ENCODE measurements around the gene VEGFB. TPM values are rescaled to one million over a fixed set of nuclear protein-coding genes. Genes with fewer than 3 reads are reported as not detected.

Gene VEGFB
- total and polyA plus RNA-seq, 2 of the 8 experiments (the other 6 are each of a cell fraction or from before 2014, with no cell fraction given), result 9.3 to 49.6 TPM

GRCh38 chr11:64252003-64252872 lies 17.9 kb downstream of the VEGFB start:
- peak overlapping the region; percentile 27 for H4K5ac ChIP-seq (ENCODE audit: insufficient read length, low read depth, low read length)
- H4K8ac ChIP-seq (ENCODE audit: extremely low read depth, insufficient read depth, low read length), result no peak overlapping the region
- H3K4me3 ChIP-seq (ENCODE audit: extremely low read depth in 1 of 4, insufficient read depth in 2 of 4, low read depth in 3 of 4, low read length in 4 of 4), result peak overlapping the region; percentile 73 to 86 (median 76)
- H3K23ac ChIP-seq (ENCODE audit: insufficient read length), result no peak overlapping the region
- H3K36me3 ChIP-seq (ENCODE audit: control insufficient read depth in 2 of 4, insufficient read depth in 4 of 4, low read length in 3 of 4), result peaks cover 8 to 28% (median 17%) of the 10 kb centered on the region in 4 experiments
- ChIA-PET POLR2A (ENCODE audit: partially characterized antibody) (interaction anchor here (0.9 to 13.1 kb wide), 13 partner anchors 10 to 1411 kb away, joined by 3 to 352 read pairs (median 9); partner anchors contain the start of genes DNAJC4, ESRRA, FKBP2 and NUDT22), CTCF (ENCODE audit: partially characterized antibody) (interaction anchor here (0.6 to 10.0 kb wide), 18 partner anchors 14 to 1660 kb away, joined by 3 to 102 read pairs (median 6); partner anchors contain the start of genes CATSPERZ, FERMT3, NUDT22 and TRPT1)
- H2BK15ac ChIP-seq (ENCODE audit: low read length), result no peak overlapping the region
- DNase-seq (ENCODE audit: low read depth in 1 of 2, low spot score in 2 of 2) (peak in 1 of 2 experiments; percentile 68), FAIRE-seq (no peak)
- peaks cover 6 to 17% of the 10 kb centered on the region in 2 experiments for H4K20me1 ChIP-seq (replicated peaks in 1 of 2; ENCODE audit: control insufficient read depth in 1 of 2, insufficient read depth in 2 of 2, low read length in 2 of 2)
- H3K27me3 ChIP-seq (replicated peaks in 1 of 4; ENCODE audit: control insufficient read depth in 3 of 4, extremely low read depth in 1 of 4, insufficient read depth in 3 of 4, low read length in 3 of 4), result no peaks in the 10 kb centered on the region
- H3K4ac ChIP-seq (replicated peaks; ENCODE audit: insufficient read length, low read depth, low read length), result no peak overlapping the region
- H2AK5ac ChIP-seq (ENCODE audit: low read depth, low read length), result no peak overlapping the region
- no peak overlapping the region for H3K14ac ChIP-seq (ENCODE audit: insufficient read length)
- WGBS, 2 experiments (ENCODE audit: extremely low coverage in 1 of 2, insufficient coverage in 1 of 2, insufficient read length in 1 of 2, insufficient replicate concordance in 2 of 2, low coverage in 1 of 2, low lambda C conversion rate in 2 of 2, missing lambda C conversion rate in 1 of 2), result 5% methylated on average over 16 of the region's 23 CpGs; no CpG with 5 or more reads in 1 of the 2 experiments
- no peaks in the 10 kb centered on the region for H3K9me3 ChIP-seq (ENCODE audit: insufficient read depth in 2 of 2, low read depth in 1 of 2, low read length in 1 of 2)
- H4K91ac ChIP-seq (replicated peaks; ENCODE audit: insufficient read length, low read length), result peak overlapping the region; percentile 31
- peaks cover 10% of the 10 kb centered on the region; the same call in 1 of the 2 replicates for H3K23me2 ChIP-seq (ENCODE audit: low read depth, low read length)
- H3K79me1 ChIP-seq (ENCODE audit: low read depth, low read length), result peaks cover 2% of the 10 kb centered on the region; the same call in 1 of the 2 replicates
- peak overlapping the region; percentile 9 for H3K56ac ChIP-seq (replicated peaks; ENCODE audit: insufficient read length, low read depth, low read length)
- no peak overlapping the region for H2BK20ac ChIP-seq (ENCODE audit: low read length)
- peaks cover 0 to 23% of the 10 kb centered on the region in 2 experiments; a peak in 1 of 4 replicates for H3K79me2 ChIP-seq (ENCODE audit: control insufficient read depth in 1 of 2, insufficient read depth in 2 of 2, low read length in 2 of 2)
- H3K18ac ChIP-seq (ENCODE audit: extremely low read depth, low read length), result peak overlapping the region; percentile 99
- H3K27ac ChIP-seq (ENCODE audit: low read depth, low read length), result 0 out of 2 replicates have a peak overlapping the region, but pooled peaks have one; percentile 22
- no peak overlapping the region; the same call in 1 of the 2 replicates for H2BK5ac ChIP-seq (ENCODE audit: low read depth, low read length)
- H2BK12ac ChIP-seq (ENCODE audit: low read depth, low read length), result no peak overlapping the region
- no peak overlapping the region for H2AFZ ChIP-seq (ENCODE audit: low read length)
- peak overlapping the region; percentile 54 to 62 (median 60); a peak in 6 of 7 replicates for H3K9ac ChIP-seq (replicated peaks in 1 of 4; ENCODE audit: extremely low read depth in 1 of 4, low read depth in 3 of 4, low read length in 3 of 4)
- peak overlapping the region; percentile 73 to 88 for H3K4me2 ChIP-seq (ENCODE audit: insufficient read depth in 1 of 2, low read depth in 2 of 2, low read length in 2 of 2)
- H3K4me1 ChIP-seq (replicated peaks in 1 of 4; ENCODE audit: control insufficient read depth in 3 of 4, insufficient read depth in 4 of 4, low read length in 3 of 4), result peaks cover 0 to 40% (median 34%) of the 10 kb centered on the region in 4 experiments; a peak in 6 of 7 replicates
- H2BK120ac ChIP-seq (replicated peaks; ENCODE audit: low read depth, low read length), result no peak overlapping the region
- TF ChIP-seq KDM4A (IDR thresholded peaks at IDR 0.05; ENCODE audit: low read depth, low read length, severe bottlenecking) (peak; percentile 21), FOSL1 (IDR thresholded peaks at IDR 0.05; ENCODE audit: insufficient read depth, low read depth, low read length) (no peak), SAP30 (IDR thresholded peaks at IDR 0.05; ENCODE audit: insufficient read depth, insufficient replicate concordance, low read length) (peak; percentile 55), TCF12 (IDR thresholded peaks at IDR 0.05; ENCODE audit: low read depth, low read length) (0 out of 2 replicates have a peak, but pooled peaks have one; percentile 41), TEAD4 (IDR thresholded peaks at IDR 0.05; ENCODE audit: low read depth, low read length) (no peak), SRF (IDR thresholded peaks at IDR 0.05; ENCODE audit: low read depth, low read length) (peak; percentile 75)
- TF ChIP-seq, protein P1, sequence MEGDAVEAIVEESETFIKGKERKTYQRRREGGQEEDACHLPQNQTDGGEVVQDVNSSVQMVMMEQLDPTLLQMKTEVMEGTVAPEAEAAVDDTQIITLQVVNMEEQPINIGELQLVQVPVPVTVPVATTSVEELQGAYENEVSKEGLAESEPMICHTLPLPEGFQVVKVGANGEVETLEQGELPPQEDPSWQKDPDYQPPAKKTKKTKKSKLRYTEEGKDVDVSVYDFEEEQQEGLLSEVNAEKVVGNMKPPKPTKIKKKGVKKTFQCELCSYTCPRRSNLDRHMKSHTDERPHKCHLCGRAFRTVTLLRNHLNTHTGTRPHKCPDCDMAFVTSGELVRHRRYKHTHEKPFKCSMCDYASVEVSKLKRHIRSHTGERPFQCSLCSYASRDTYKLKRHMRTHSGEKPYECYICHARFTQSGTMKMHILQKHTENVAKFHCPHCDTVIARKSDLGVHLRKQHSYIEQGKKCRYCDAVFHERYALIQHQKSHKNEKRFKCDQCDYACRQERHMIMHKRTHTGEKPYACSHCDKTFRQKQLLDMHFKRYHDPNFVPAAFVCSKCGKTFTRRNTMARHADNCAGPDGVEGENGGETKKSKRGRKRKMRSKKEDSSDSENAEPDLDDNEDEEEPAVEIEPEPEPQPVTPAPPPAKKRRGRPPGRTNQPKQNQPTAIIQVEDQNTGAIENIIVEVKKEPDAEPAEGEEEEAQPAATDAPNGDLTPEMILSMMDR (IDR thresholded peaks at IDR 0.05; ENCODE audit: control extremely low read depth in 1 of 3, insufficient read depth in 1 of 3, low read depth in 1 of 3, low read length in 3 of 3), result peak in 1 of 3 experiments; percentile 36; a peak in 1 of 4 replicates

Data from H1 (cell line).